Heart left ventricle (tissue), 16 donors: ENCODE measurements around the gene MVK. TPM values are rescaled to one million over a fixed set of nuclear protein-coding genes. Genes with fewer than 3 reads are reported as not detected.

Experiments
- ATAC-seq, 4 donors: fragments of 200-7000 bp; cut with Tn5 transposase; one replicate each; pipeline ENCODE4 v1.9.1; 2020 to 2022; ENCODE audit warnings: moderate library complexity in 4 of 4, mild to moderate bottlenecking in 3 of 4, moderate number of reproducible peaks in 1 of 4
- DNase-seq, 5 donors: peaks; one replicate each; pipeline ENCODE4 v3.0.0-alpha.2; 2020
- H3K27ac ChIP-seq, 12 donors: fragments of 200-600 bp; sonication (generic) in 4 of 12; one replicate each; pipeline versions ENCODE4 v1.5.0 to v1.8.0; 2016 to 2022; ENCODE audit warnings: mild to moderate bottlenecking in 2 of 12
- H3K27me3 ChIP-seq, 9 donors: fragments of 200-600 bp; sonication (generic) in 2 of 9; one replicate each; pipeline versions ENCODE4 v1.5.1 to v1.8.0; 2016 to 2022; ENCODE audit warnings: mild to moderate bottlenecking in 3 of 9
- H3K36me3 ChIP-seq, 9 donors: fragments of 200-600 bp; sonication (generic) in 2 of 9; one replicate each; pipeline versions ENCODE4 v1.5.0 to v1.8.0; 2018 to 2022; ENCODE audit warnings: mild to moderate bottlenecking in 2 of 9
- H3K4me1 ChIP-seq, 12 donors: fragments of 200-600 bp; sonication (generic) in 4 of 12; one replicate each; pipeline versions ENCODE4 v1.5.0 to v1.8.0; 2016 to 2022; ENCODE audit warnings: mild to moderate bottlenecking in 3 of 12
- H3K4me3 ChIP-seq, 12 donors: fragments of 200-600 bp; sonication (generic) in 4 of 12; one replicate each; pipeline versions ENCODE4 v1.5.0 to v1.8.0; 2017 to 2022; ENCODE audit warnings: mild to moderate bottlenecking in 9 of 12, moderate library complexity in 4 of 12
- H3K9me3 ChIP-seq, 12 donors: fragments of 200-600 bp; sonication (generic) in 4 of 12; one replicate each; pipeline versions ENCODE4 v1.5.0 to v1.8.0; 2016 to 2022; ENCODE audit warnings: mild to moderate bottlenecking in 1 of 12
- CTCF ChIP-seq, 12 donors: fragments of 200-600 bp; sonication (generic) in 4 of 12; IDR thresholded peaks; one replicate each; pipeline versions ENCODE4 v1.5.0 to v1.8.0; 2018 to 2022; ENCODE audit warnings: antibody characterized with exemption in 12 of 12, mild to moderate bottlenecking in 5 of 12
- POLR2A ChIP-seq, 2 donors: fragments of 450-650 bp; IDR thresholded peaks; one replicate each; pipeline ENCODE4 v1.6.1; 2017; ENCODE audit warnings: antibody characterized with exemption in 2 of 2, mild to moderate bottlenecking in 2 of 2, moderate library complexity in 2 of 2
- WGBS, 4 donors: extraction: QIAGEN DNeasy Blood & Tissue Kit in 2 of 4; methylation state at CpG; one replicate each; pipeline versions ENCODE4 v1.1.5 to v1.1.7; 2013 to 2018; 5-methylcytosine and 5-hydroxymethylcytosine counted together
- intact Hi-C, 10 donors: fragments of 100-400 bp; cut with DNase I; formaldehyde crosslinking; loops; one replicate each; pipeline versions ENCODE4 v1.11.1 to v1.14.2; 2022
- polyA plus RNA-seq, 2 donors: library from polyadenylated mRNA; stranded (reverse); fragments of 200-250 nt; gene quantifications; one replicate each; pipeline ENCODE4 v1.2.3, GENCODE V29; 2013
- total RNA-seq, 9 donors: library from RNA; depleted of rRNA in 2 of 9; stranded (reverse); fragments of >200 nt in 2 of 9; fragmentation: NEBNext Ultra II Directional in 3 of 9; extraction: Animal tissue kit (Norgen Biotek cat#: 25700) in 3 of 9; gene quantifications; one replicate each; pipeline versions ENCODE4 v1.1.0 to v1.2.4, GENCODE V29; 2016 to 2023
- donor health status: ischemic (EF 13 %, LVEDD 7.1; RV severe dilation, severe dysfunction).
- donor health status: healthy with polysubstance abuse.
- donor health status: DM: no; HTN: yes; CAD: no.
- donor health status: DM: no; HTN: no; CAD: no.
- donor health status: ischemic (EF 25% LVEDD 6.9; RV normal size, moderate dysfunction).
- donor health status: ischemic (EF 25% LVEDD 5.7; RV mildly dilated, moderate dysfunction).
- donor health status: healthy.
- donor health status: DM: yes; HTN: yes; CAD: no.
- donor health status: ischemic (EF 35%, LVEDD 5.7; RV mildly dilated, moderate dysfunction).
- donor health status: nonischemic (EF 11% LVEDD 7.7; RV severe dilation, severe dysfunction).
- donor health status: DM: yes; HTN: yes; CAD: no.
- donor health status: PGD.
- donor health status: ischemic (EF 29% LVEDD 5.4; RV normal size, mild dysfunction).
- donor health status: nonischemic (EF 23%, LVEDD 6.1; RV moderate dilation, normal function).

MVK gene
- total and polyA plus RNA-seq, 11 donors = 7.9 to 14.9 (median 10.1) TPM

GRCh38 chr12:109597414-109597794 lies 23.8 kb downstream of the MVK start:
- Histone ChIP-seq H3K9me3 (no peaks in the 10 kb centered on the region), H3K27ac (no peak overlapping the region), H3K36me3 (peaks cover 0 to 19% (median 0%) of the 10 kb centered on the region in 9 donors), H3K27me3 (peaks cover 0 to under 1% (median 0%) of the 10 kb centered on the region in 9 donors), H3K4me3 (no peak overlapping the region), H3K4me1 (peaks cover 0 to 23% (median 8%) of the 10 kb centered on the region in 12 donors)
- ATAC-seq (no peak), DNase-seq (peak in 1 of 5 donors; percentile 36)
- 40 to 67% (median 45%) methylated on average over 5 to 11 of the region's 11 CpGs for WGBS, 4 donors
- no peak for TF ChIP-seq CTCF (IDR thresholded peaks at IDR 0.05)
- TF ChIP-seq POLR2A (IDR thresholded peaks at IDR 0.05) = no peak
- intact Hi-C loops = loop anchor here (1.0 to 10.0 kb wide), 14 partner anchors 79 to 245 kb away; partner anchors contain the start of gene FAM222A (in 5 of the 10)

- DNase-seq (peak; percentile 86 to 93 (median 90)), ATAC-seq (peak; percentile 84 to 90 (median 88))
- Histone ChIP-seq H3K4me3 (no peak overlapping the region), H3K27ac (no peak overlapping the region), H3K9me3 (no peaks in the 10 kb centered on the region), H3K36me3 (peaks cover 0 to 14% (median 0%) of the 10 kb centered on the region in 9 donors), H3K4me1 (peaks cover 0 to 18% (median 6%) of the 10 kb centered on the region in 12 donors), H3K27me3 (peaks cover 0 to 2% (median 0%) of the 10 kb centered on the region in 9 donors)
- intact Hi-C loops = loop anchor here (1.0 to 10.0 kb wide), 14 partner anchors 79 to 244 kb away; partner anchors contain the start of gene FAM222A (in 5 of the 10)
- WGBS, 4 donors = 40 to 56% (median 43%) methylated on average over 19 to 27 of the region's 27 CpGs
- TF ChIP-seq POLR2A (IDR thresholded peaks at IDR 0.05) (no peak), CTCF (IDR thresholded peaks at IDR 0.05) (peak; percentile 92 to 98 (median 96))
These were observed 24.3 kb downstream of the MVK start for GRCh38 chr12:109597795-109598427.

DNA sequence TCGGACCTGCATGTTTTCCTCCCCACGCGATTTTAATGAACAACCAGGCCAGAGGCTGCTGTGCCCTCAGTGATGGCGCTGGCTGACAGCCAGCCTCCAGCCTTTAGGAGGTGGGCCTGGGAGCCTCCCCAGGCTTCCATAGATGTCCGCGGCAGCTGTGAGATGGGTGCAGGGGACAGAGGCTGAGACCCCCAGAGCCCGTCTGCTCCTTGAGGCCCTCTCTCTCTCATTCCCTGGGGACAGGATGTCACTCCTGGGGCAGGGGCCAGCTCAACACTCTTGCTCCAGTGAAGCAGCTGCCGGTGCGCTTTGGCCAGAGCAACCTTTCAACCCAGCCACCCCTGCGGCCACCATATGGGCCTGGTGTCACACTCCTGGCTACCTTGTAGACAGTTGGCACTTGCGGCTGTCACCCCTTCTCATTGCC lies 24.8 kb downstream of the MVK start:
- DNase-seq (peak in 1 of 5 donors; percentile 36), ATAC-seq (no peak)
- no peaks in the 10 kb centered on the region for H3K9me3 ChIP-seq
- peaks cover 0 to 13% (median 0%) of the 10 kb centered on the region in 9 donors for H3K36me3 ChIP-seq
- TF ChIP-seq CTCF (IDR thresholded peaks at IDR 0.05) (no peak), POLR2A (IDR thresholded peaks at IDR 0.05) (no peak)
- intact Hi-C loops = loop anchor here in 7 of 10 donors (5.0 to 10.0 kb wide), 6 partner anchors 81 to 244 kb away; partner anchors contain the start of gene FAM222A (in 5 of the 7)
- WGBS, 4 donors = 77 to 84% (median 83%) methylated on average over 7 to 11 of the region's 11 CpGs
- no peak overlapping the region for H3K4me3 ChIP-seq
- peaks cover 0 to 2% (median 0%) of the 10 kb centered on the region in 9 donors for H3K27me3 ChIP-seq
- no peak overlapping the region for H3K27ac ChIP-seq
- peaks cover 0 to 12% (median 4%) of the 10 kb centered on the region in 12 donors for H3K4me1 ChIP-seq

DNA sequence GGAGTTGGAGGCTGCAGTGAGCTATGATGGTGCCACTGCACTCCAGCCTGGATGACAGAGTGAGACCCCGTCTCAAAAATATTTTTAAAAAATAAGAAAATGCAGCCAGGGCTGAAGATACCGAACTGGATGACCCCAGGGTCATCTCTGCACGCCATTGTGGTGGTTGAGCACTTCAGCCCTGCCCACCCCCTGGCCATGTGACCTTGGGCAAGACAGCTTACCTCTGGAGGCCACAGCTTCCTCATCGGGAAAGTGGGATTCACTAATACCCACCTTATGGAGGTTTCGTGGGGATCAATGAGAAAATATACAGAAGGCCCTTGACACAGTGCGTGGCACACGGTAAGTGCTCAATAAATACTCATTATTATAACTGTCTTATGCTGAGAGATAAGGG lies 25.5 kb downstream of the MVK start:
- DNase-seq (peak in 1 of 5 donors; percentile 14), ATAC-seq (no peak)
- Histone ChIP-seq H3K9me3 (no peaks in the 10 kb centered on the region), H3K36me3 (peaks cover 0 to 13% (median 0%) of the 10 kb centered on the region in 9 donors), H3K4me1 (peaks cover 0 to 12% (median 4%) of the 10 kb centered on the region in 12 donors), H3K27ac (no peak overlapping the region), H3K27me3 (peaks cover 0 to 2% (median 0%) of the 10 kb centered on the region in 9 donors), H3K4me3 (no peak overlapping the region)
- TF ChIP-seq CTCF (IDR thresholded peaks at IDR 0.05) = no peak
- no peak for TF ChIP-seq POLR2A (IDR thresholded peaks at IDR 0.05)
- intact Hi-C loops = loop anchor here in 7 of 10 donors (5.0 to 10.0 kb wide), 6 partner anchors 82 to 243 kb away; partner anchors contain the start of gene FAM222A (in 5 of the 7)
- WGBS, 4 donors = 78 to 87% (median 79%) methylated on average over 7 of the region's 7 CpGs
